Measurements from ENCODE around the gene PROCA1. TPM values are rescaled to one million over a fixed set of nuclear protein-coding genes. Genes with fewer than 3 reads are reported as not detected.

PROCA1 gene
- total RNA-seq, 2 experiments from 2014 or later: 4.5 to 4.6 TPM

GRCh38 chr17:28700830-28701492 is 10.7 kb downstream of the PROCA1 start:
- H3K9me3 ChIP-seq (ENCODE audit: low read length): no peaks in the 10 kb centered on the region
- no peak overlapping the region for H3K27ac ChIP-seq (ENCODE audit: low read depth, low read length, poor library complexity, severe bottlenecking)
- no peaks in the 10 kb centered on the region for H3K79me2 ChIP-seq (ENCODE audit: insufficient read depth, low read depth, low read length)
- POLR2A ChIA-PET: interaction anchor here (1.0 kb wide), 1 partner anchor 10 kb away, joined by 3 read pairs; no protein-coding TSS in a partner anchor
- no peaks in the 10 kb centered on the region for H3K9me2 ChIP-seq (ENCODE audit: insufficient read depth, low read length)
- H4K20me1 ChIP-seq (ENCODE audit: insufficient read depth, low read length): no peaks in the 10 kb centered on the region
- H3K4me3 ChIP-seq (ENCODE audit: low read depth, low read length, poor library complexity, severe bottlenecking): no peak overlapping the region
- H3K4me1 ChIP-seq (ENCODE audit: insufficient read depth, low read length, poor library complexity, severe bottlenecking): no peaks in the 10 kb centered on the region
- no peak for TF ChIP-seq EZH2phosphoT487 (IDR thresholded peaks at IDR 0.05; ENCODE audit: borderline replicate concordance, low read depth, low read length)
- TF ChIP-seq, protein P1, sequence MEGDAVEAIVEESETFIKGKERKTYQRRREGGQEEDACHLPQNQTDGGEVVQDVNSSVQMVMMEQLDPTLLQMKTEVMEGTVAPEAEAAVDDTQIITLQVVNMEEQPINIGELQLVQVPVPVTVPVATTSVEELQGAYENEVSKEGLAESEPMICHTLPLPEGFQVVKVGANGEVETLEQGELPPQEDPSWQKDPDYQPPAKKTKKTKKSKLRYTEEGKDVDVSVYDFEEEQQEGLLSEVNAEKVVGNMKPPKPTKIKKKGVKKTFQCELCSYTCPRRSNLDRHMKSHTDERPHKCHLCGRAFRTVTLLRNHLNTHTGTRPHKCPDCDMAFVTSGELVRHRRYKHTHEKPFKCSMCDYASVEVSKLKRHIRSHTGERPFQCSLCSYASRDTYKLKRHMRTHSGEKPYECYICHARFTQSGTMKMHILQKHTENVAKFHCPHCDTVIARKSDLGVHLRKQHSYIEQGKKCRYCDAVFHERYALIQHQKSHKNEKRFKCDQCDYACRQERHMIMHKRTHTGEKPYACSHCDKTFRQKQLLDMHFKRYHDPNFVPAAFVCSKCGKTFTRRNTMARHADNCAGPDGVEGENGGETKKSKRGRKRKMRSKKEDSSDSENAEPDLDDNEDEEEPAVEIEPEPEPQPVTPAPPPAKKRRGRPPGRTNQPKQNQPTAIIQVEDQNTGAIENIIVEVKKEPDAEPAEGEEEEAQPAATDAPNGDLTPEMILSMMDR (conservative IDR thresholded peaks at IDR 0.05; ENCODE audit: low read length): peak; percentile 27; the same call in 1 of the 2 replicates
- no peak overlapping the region for H3K4me2 ChIP-seq (ENCODE audit: low read length)
- no peak for DNase-seq (ENCODE audit: low spot score)
- no peak overlapping the region for H2AFZ ChIP-seq (ENCODE audit: low read length)
- intact Hi-C loops (cut with micrococcal nuclease; ENCODE audit: unreplicated experiment): no loop called here
- H3K36me3 ChIP-seq (ENCODE audit: insufficient read depth, low read length): peaks cover 76% of the 10 kb centered on the region
- no TSS peak for BruUV-seq (replicated peaks)
- CTCF ChIA-PET (ENCODE audit: unreplicated experiment): no interaction called here

DNA sequence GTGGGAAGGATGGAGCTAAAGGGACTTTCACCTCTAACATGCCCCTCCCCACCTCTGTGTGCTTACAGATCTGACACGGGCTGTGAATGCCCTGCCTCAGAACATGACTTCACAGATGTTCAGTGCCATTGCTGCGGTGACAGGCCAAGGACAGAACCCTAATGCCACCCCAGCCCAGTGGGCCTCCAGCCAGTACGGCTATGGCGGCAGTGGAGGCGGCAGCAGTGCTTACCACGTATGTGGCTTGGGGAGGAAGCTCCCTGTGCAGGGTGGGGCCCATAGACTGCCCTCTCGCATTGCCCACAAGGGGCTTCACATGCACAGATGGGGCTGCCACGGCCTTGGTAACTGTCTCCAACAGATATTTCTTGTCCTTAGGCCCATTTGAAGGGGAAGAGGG is 11.4 kb downstream of the PROCA1 start:
- TF ChIP-seq EZH2phosphoT487 (IDR thresholded peaks at IDR 0.05; ENCODE audit: borderline replicate concordance, low read depth, low read length): no peak
- TF ChIP-seq, protein P1 (conservative IDR thresholded peaks at IDR 0.05; ENCODE audit: low read length): no peak
- ChIA-PET CTCF (ENCODE audit: unreplicated experiment) (no interaction called here), POLR2A (interaction anchor here (1.0 kb wide), 1 partner anchor 11 kb away, joined by 3 read pairs; no protein-coding TSS in a partner anchor)
- no peaks in the 10 kb centered on the region for H3K9me3 ChIP-seq (ENCODE audit: low read length)
- no peak overlapping the region for H2AFZ ChIP-seq (ENCODE audit: low read length)
- DNase-seq (ENCODE audit: low spot score): no peak
- no peaks in the 10 kb centered on the region for H3K9me2 ChIP-seq (ENCODE audit: insufficient read depth, low read length)
- no TSS peak for BruUV-seq (replicated peaks)
- no peak overlapping the region for H3K27ac ChIP-seq (ENCODE audit: low read depth, low read length, poor library complexity, severe bottlenecking)
- peaks cover 83% of the 10 kb centered on the region for H3K36me3 ChIP-seq (ENCODE audit: insufficient read depth, low read length)
- intact Hi-C loops (cut with micrococcal nuclease; ENCODE audit: unreplicated experiment): no loop called here
- H3K4me3 ChIP-seq (ENCODE audit: low read depth, low read length, poor library complexity, severe bottlenecking): no peak overlapping the region
- H3K4me2 ChIP-seq (ENCODE audit: low read length): no peak overlapping the region
- H3K4me1 ChIP-seq (ENCODE audit: insufficient read depth, low read length, poor library complexity, severe bottlenecking): no peaks in the 10 kb centered on the region
- no peaks in the 10 kb centered on the region for H3K79me2 ChIP-seq (ENCODE audit: insufficient read depth, low read depth, low read length)
- H4K20me1 ChIP-seq (ENCODE audit: insufficient read depth, low read length): no peaks in the 10 kb centered on the region

DNA sequence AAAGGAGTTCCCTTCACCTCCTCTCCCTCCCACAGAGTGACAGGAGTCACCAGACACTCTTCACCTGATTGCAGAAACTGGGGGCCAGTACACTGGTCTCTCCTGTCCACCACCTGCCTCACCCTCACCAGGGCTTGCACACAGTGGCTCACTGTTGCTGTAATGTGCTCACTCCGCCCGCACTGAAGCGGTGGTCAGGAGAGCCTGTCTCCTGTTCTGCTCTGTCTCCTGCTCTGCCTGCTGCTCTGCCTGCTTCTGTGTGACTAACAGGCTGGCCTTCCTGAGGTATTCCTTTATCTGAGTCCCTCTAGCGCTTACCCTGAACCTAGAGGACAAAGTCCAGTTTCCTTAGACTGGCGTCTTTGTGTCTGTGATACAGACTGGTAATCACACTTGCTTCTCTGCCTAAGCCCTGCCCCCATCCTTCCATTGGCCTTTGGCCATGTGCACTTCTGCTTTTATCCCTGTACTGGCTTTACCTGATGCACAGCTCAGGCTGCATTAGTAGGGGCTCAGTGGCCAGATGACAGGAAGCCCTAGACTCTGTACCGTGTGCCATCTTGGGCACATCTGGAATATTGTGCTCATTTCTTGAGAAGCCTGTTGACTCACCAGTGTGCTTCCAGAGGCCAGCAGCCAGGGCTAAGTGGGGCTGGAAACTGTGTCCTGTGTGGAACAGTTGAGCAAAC is 13.3 kb downstream of the PROCA1 start:
- intact Hi-C loops (cut with micrococcal nuclease; ENCODE audit: unreplicated experiment): no loop called here
- Histone ChIP-seq H3K9me3 (ENCODE audit: low read length) (no peaks in the 10 kb centered on the region), H3K9me2 (ENCODE audit: insufficient read depth, low read length) (no peaks in the 10 kb centered on the region), H4K20me1 (ENCODE audit: insufficient read depth, low read length) (no peaks in the 10 kb centered on the region), H3K79me2 (ENCODE audit: insufficient read depth, low read depth, low read length) (no peaks in the 10 kb centered on the region), H3K36me3 (ENCODE audit: insufficient read depth, low read length) (peaks cover 99% of the 10 kb centered on the region), H2AFZ (ENCODE audit: low read length) (no peak overlapping the region), H3K4me1 (ENCODE audit: insufficient read depth, low read length, poor library complexity, severe bottlenecking) (no peaks in the 10 kb centered on the region), H3K27ac (ENCODE audit: low read depth, low read length, poor library complexity, severe bottlenecking) (no peak overlapping the region), H3K4me2 (ENCODE audit: low read length) (no peak overlapping the region), H3K4me3 (ENCODE audit: low read depth, low read length, poor library complexity, severe bottlenecking) (no peak overlapping the region)
- BruUV-seq (replicated peaks): no TSS peak
- DNase-seq (ENCODE audit: low spot score): no peak
- CTCF ChIA-PET (ENCODE audit: unreplicated experiment): interaction anchor here (0.6 kb wide), 1 partner anchor 45 kb away, joined by 3 read pairs; no protein-coding TSS in a partner anchor
- TF ChIP-seq, protein P1 (conservative IDR thresholded peaks at IDR 0.05; ENCODE audit: low read length): no peak
- TF ChIP-seq EZH2phosphoT487 (IDR thresholded peaks at IDR 0.05; ENCODE audit: borderline replicate concordance, low read depth, low read length): no peak
- POLR2A ChIA-PET: interaction anchor here (0.5 kb wide), 1 partner anchor 66 kb away, joined by 3 read pairs; no protein-coding TSS in a partner anchor

Measured in OCI-LY7 (cell line).